T47D (cell line): ENCODE results near the gene DCC.

Source experiments
- DNase-seq, 2 experiments: peaks; one replicate each; pipeline versions ENCODE4 v3.0.0 to v3.0.0-alpha.2; 2011 to 2012; ENCODE audit warnings: low read depth in 1 of 2, low spot score in 1 of 2
- JUND ChIP-seq: IDR thresholded peaks from 2 replicates; pipeline ENCODE4 v1.6.1; 2012; ENCODE audit warnings: low read depth
- in situ Hi-C: cut with HindIII; loops from 2 replicates; pipeline ENCODE4 v1.10.0; 2016; ENCODE audit warnings: low sequenced_read_pairs, low pct_unique_long_range_greater_than_20kb

Gene DCC

GRCh38 chr18:52869349-52869923, 529.4 kb downstream of the DCC start:
- no peak for DNase-seq
- TF ChIP-seq JUND = no peak
- in situ Hi-C loops = no loop called here

- in situ Hi-C loops = no loop called here
- TF ChIP-seq JUND = no peak
- peak in 1 of 2 experiments; percentile 28 for DNase-seq
Observed at GRCh38 chr18:52869942-52870907, 530.2 kb downstream of the DCC start.

DNA sequence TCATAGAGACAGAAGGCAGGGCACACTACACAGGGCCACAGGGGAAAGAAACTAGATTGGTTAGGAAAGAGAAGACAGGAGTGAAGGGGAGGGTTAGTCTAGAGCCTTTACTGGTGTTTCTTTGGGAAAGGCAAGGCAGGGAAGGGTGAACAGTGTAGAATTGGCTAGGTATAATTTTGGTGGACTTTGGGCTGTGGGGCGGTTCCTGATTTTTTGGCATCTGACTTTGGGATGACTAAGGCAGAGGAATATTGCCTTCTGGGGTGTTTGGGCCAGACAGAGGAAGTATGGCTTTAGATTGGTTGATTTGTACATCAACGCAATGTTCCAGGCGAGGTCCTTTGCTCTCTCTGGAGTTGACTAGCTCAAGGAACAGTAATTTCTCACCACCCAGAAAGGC, 534.8 kb downstream of the DCC start:
- in situ Hi-C loops = no loop called here

GRCh38 chr18:52875725-52876124, 535.7 kb downstream of the DCC start:
- in situ Hi-C loops = no loop called here
- TF ChIP-seq JUND = no peak
- DNase-seq = peak in 1 of 2 experiments; percentile 29

More for the DNA sequence above, 534.8 kb downstream of the DCC start:
- DNase-seq = no peak
- no peak for TF ChIP-seq JUND

DNA sequence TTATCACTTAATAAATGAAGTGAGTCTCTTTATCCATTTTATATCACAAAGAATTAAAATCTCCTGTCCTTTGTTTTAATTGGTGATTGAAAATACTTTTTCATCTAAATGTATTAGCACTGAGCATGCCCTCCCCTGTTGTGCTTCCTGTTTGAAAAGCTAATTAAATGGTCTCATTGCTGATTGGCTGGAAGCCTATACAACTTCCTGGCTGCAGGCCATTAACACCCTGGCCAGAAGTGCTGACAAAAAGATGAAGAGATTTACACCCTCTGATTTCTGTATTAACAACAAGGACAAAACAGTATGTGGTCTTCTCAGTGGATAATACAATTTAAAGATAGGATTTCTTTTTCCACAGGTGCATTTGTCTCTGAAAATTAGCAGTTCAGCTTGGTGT, 548.0 kb downstream of the DCC start:
- TF ChIP-seq JUND = no peak
- DNase-seq = no peak
- in situ Hi-C loops = no loop called here

DNA sequence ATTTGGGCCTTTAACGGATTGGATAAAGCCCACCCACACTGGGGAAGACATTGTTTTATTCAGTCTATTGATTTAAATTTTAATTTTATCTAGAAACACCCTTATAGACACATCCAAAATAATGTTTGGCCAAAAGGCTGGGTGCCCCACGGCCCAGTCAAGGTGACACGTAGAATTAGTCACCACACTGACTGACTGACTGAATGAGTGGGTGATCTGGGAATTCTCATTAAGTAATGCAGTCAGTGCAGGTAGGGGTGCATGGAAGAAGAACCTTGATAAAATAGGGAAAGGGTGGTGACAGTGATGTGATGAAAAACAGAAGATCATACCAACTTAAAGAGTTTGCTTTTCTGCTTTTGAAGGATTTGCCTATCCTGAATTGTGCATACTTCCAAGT, 554.8 kb downstream of the DCC start:
- DNase-seq = no peak
- TF ChIP-seq JUND = no peak
- in situ Hi-C loops = no loop called here

GRCh38 chr18:52897611-52898484, 557.9 kb downstream of the DCC start:
- in situ Hi-C loops = no loop called here
- DNase-seq = no peak
- no peak for TF ChIP-seq JUND

GRCh38 chr18:52898485-52899058, 558.6 kb downstream of the DCC start:
- no peak for DNase-seq
- in situ Hi-C loops = no loop called here
- no peak for TF ChIP-seq JUND

GRCh38 chr18:52902188-52902587, 562.2 kb downstream of the DCC start:
- DNase-seq = no peak
- in situ Hi-C loops = no loop called here
- TF ChIP-seq JUND = no peak

DNA sequence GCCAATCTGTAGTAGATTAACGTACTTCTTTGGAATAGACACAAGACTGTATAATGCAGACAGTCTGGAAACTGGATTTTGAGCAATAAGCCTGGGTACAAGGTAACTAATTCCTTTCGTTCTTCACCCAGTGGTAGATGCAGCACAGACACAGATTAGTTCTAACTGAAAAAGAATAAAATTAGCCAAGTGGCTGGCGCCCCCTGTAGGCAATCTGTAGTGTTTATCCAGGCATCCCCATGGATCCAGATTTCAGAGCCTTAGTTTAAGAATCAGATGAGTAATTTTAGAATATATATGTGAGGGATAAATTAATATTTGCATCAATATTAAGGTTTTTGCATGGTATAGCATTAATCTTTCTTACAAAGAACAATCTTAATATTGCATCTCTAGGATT, 563.9 kb downstream of the DCC start:
- in situ Hi-C loops = no loop called here
- DNase-seq = peak; percentile 4 to 64
- no peak for TF ChIP-seq JUND

- no peak for TF ChIP-seq JUND
- in situ Hi-C loops = no loop called here
Observed at GRCh38 chr18:52907543-52908308, 567.7 kb downstream of the DCC start.

GRCh38 chr18:52914148-52914547, 574.2 kb downstream of the DCC start:
- in situ Hi-C loops = no loop called here
- no peak for DNase-seq
- no peak for TF ChIP-seq JUND

More at GRCh38 chr18:52907543-52908308, 567.7 kb downstream of the DCC start:
- peak in 1 of 2 experiments; percentile 1 for DNase-seq
